Large intestine (tissue), 3 donors: ENCODE measurements around the gene FABP6. TPM values are rescaled to one million over a fixed set of nuclear protein-coding genes. Genes with fewer than 3 reads are reported as not detected.
"Not testable (repeated sequence)": the region's sequence is repeated elsewhere in the genome, so short reads cannot be mapped to it uniquely, and the experiment has no call there.

ENCODE experiments used
- DNase-seq, 2 donors: peaks; one replicate each; pipeline versions ENCODE4 v3.0.0 to v3.0.0-alpha.2; 2013
- H3K27ac ChIP-seq: one replicate; pipeline ENCODE4 v1.5.1; 2013; ENCODE audit warnings: low read length
- H3K27me3 ChIP-seq: 2 replicates; pipeline ENCODE4 v1.6.1; 2013; ENCODE audit warnings: low read length; ENCODE audit not compliant: control insufficient read depth, insufficient read depth
- H3K36me3 ChIP-seq: 2 replicates; pipeline ENCODE4 v1.6.1; 2013; ENCODE audit warnings: low read length; ENCODE audit not compliant: control insufficient read depth, insufficient read depth
- H3K4me1 ChIP-seq: one replicate; pipeline ENCODE4 v1.6.1; 2013; ENCODE audit warnings: low read length; ENCODE audit not compliant: control insufficient read depth, insufficient read depth
- H3K4me3 ChIP-seq: one replicate; pipeline ENCODE4 v1.5.1; 2013; ENCODE audit warnings: low read length
- H3K9me3 ChIP-seq: one replicate; pipeline ENCODE4 v1.6.1; 2013; ENCODE audit warnings: mild to moderate bottlenecking, low read depth, low read length, moderate library complexity; ENCODE audit not compliant: control insufficient read depth
- WGBS: methylation state at CpG from one replicate; pipeline ENCODE4 v1.1.5; 2013; ENCODE audit warnings: low lambda C conversion rate; ENCODE audit not compliant: insufficient coverage; 5-methylcytosine and 5-hydroxymethylcytosine counted together
- polyA plus RNA-seq: library from polyadenylated mRNA; unstranded; fragments of 120-200 nt; gene quantifications from one replicate; pipeline ENCODE4 v1.2.1, GENCODE V29; 2013

The FABP6 gene
- polyA plus RNA-seq, 1 donor = 9.1 TPM

- no peaks in the 10 kb centered on the region for H3K4me1 ChIP-seq
- no peaks in the 10 kb centered on the region for H3K9me3 ChIP-seq
- H3K36me3 ChIP-seq = no peaks in the 10 kb centered on the region
- H3K27me3 ChIP-seq = no peaks in the 10 kb centered on the region
- no peak overlapping the region for H3K4me3 ChIP-seq
- H3K27ac ChIP-seq = no peak overlapping the region
- DNase-seq = no peak
- 0% methylated on average over 1 of the region's 3 CpGs for WGBS
These were observed 11.0 kb downstream of the FABP6 start for GRCh38 chr5:160240350-160240749.

GRCh38 chr5:160242145-160242544 lies 12.8 kb downstream of the FABP6 start:
- Histone ChIP-seq H3K36me3 (no peaks in the 10 kb centered on the region), H3K9me3 (no peaks in the 10 kb centered on the region), H3K27ac (no peak overlapping the region), H3K4me3 (no peak overlapping the region), H3K4me1 (no peaks in the 10 kb centered on the region), H3K27me3 (no peaks in the 10 kb centered on the region)
- DNase-seq = no peak
- no CpG with 5 or more reads among the region's 3 CpGs for WGBS

- DNase-seq = no peak
- H3K27me3 ChIP-seq = no peaks in the 10 kb centered on the region
- no CpG with 5 or more reads among the region's 9 CpGs for WGBS
These were observed 16.3 kb downstream of the FABP6 start for GRCh38 chr5:160245506-160246086.

GRCh38 chr5:160249570-160249969 lies 20.3 kb downstream of the FABP6 start:
- no CpG with 5 or more reads among the region's 1 CpG for WGBS
- not testable (repeated sequence) for DNase-seq, H3K9me3 ChIP-seq, H3K27ac ChIP-seq, H3K27me3 ChIP-seq, H3K4me1 ChIP-seq, H3K4me3 ChIP-seq
- H3K36me3 ChIP-seq = peaks cover 29% of the 10 kb centered on the region

More at GRCh38 chr5:160245506-160246086, 16.3 kb downstream of the FABP6 start:
- no peaks in the 10 kb centered on the region for H3K4me1 ChIP-seq
- H3K36me3 ChIP-seq = no peaks in the 10 kb centered on the region
- H3K27ac ChIP-seq = no peak overlapping the region
- no peak overlapping the region for H3K4me3 ChIP-seq
- H3K9me3 ChIP-seq = no peaks in the 10 kb centered on the region

GRCh38 chr5:160250226-160250625 lies 20.9 kb downstream of the FABP6 start:
- Histone ChIP-seq H3K27me3 (no peaks in the 10 kb centered on the region), H3K27ac (no peak overlapping the region), H3K9me3 (no peaks in the 10 kb centered on the region), H3K4me3 (no peak overlapping the region), H3K4me1 (no peaks in the 10 kb centered on the region), H3K36me3 (peaks cover 32% of the 10 kb centered on the region)
- no peak for DNase-seq
- no CpG with 5 or more reads among the region's 5 CpGs for WGBS

- H3K9me3 ChIP-seq = no peaks in the 10 kb centered on the region
- no CpG with 5 or more reads among the region's 2 CpGs for WGBS
- DNase-seq = no peak
These were observed 21.5 kb downstream of the FABP6 start for GRCh38 chr5:160250826-160251225.

GRCh38 chr5:160251406-160252155 lies 22.3 kb downstream of the FABP6 start:
- 96% methylated on average over 4 of the region's 14 CpGs for WGBS
- Histone ChIP-seq H3K36me3 (peaks cover 41% of the 10 kb centered on the region), H3K27ac (no peak overlapping the region), H3K4me3 (no peak overlapping the region), H3K27me3 (no peaks in the 10 kb centered on the region), H3K4me1 (no peaks in the 10 kb centered on the region), H3K9me3 (no peaks in the 10 kb centered on the region)
- no peak for DNase-seq

More at GRCh38 chr5:160250826-160251225, 21.5 kb downstream of the FABP6 start:
- Histone ChIP-seq H3K4me3 (no peak overlapping the region), H3K4me1 (no peaks in the 10 kb centered on the region), H3K36me3 (peaks cover 38% of the 10 kb centered on the region), H3K27me3 (no peaks in the 10 kb centered on the region), H3K27ac (no peak overlapping the region)

GRCh38 chr5:160252916-160253315 lies 23.6 kb downstream of the FABP6 start:
- H3K4me1 ChIP-seq = no peaks in the 10 kb centered on the region
- no CpG with 5 or more reads among the region's 9 CpGs for WGBS
- H3K27ac ChIP-seq = no peak overlapping the region
- no peak overlapping the region for H3K4me3 ChIP-seq
- no peaks in the 10 kb centered on the region for H3K27me3 ChIP-seq
- DNase-seq = no peak
- H3K9me3 ChIP-seq = no peaks in the 10 kb centered on the region
- peaks cover 43% of the 10 kb centered on the region for H3K36me3 ChIP-seq

GRCh38 chr5:160253441-160253840 lies 24.1 kb downstream of the FABP6 start:
- H3K27me3 ChIP-seq = no peaks in the 10 kb centered on the region
- peaks cover 48% of the 10 kb centered on the region for H3K36me3 ChIP-seq
- whole genome bisulfite sequencing = no CpG with 5 or more reads among the region's 17 CpGs
- H3K9me3 ChIP-seq = no peaks in the 10 kb centered on the region
- no peak overlapping the region for H3K27ac ChIP-seq
- no peak for DNase-seq
- no peak overlapping the region for H3K4me3 ChIP-seq
- H3K4me1 ChIP-seq = no peaks in the 10 kb centered on the region

- Histone ChIP-seq H3K27me3 (no peaks in the 10 kb centered on the region), H3K36me3 (peaks cover 56% of the 10 kb centered on the region), H3K4me3 (no peak overlapping the region), H3K4me1 (no peaks in the 10 kb centered on the region), H3K27ac (no peak overlapping the region), H3K9me3 (no peaks in the 10 kb centered on the region)
- no CpG with 5 or more reads among the region's 6 CpGs for WGBS
- DNase-seq = no peak
These were observed 25.4 kb downstream of the FABP6 start for GRCh38 chr5:160254706-160255105.

GRCh38 chr5:160259341-160259740 lies 30.0 kb downstream of the FABP6 start:
- no peak for DNase-seq
- Histone ChIP-seq H3K9me3 (no peaks in the 10 kb centered on the region), H3K4me3 (no peak overlapping the region), H3K4me1 (peaks cover 40% of the 10 kb centered on the region), H3K27me3 (no peaks in the 10 kb centered on the region), H3K36me3 (peaks cover 29% of the 10 kb centered on the region), H3K27ac (no peak overlapping the region)
- WGBS = no CpG with 5 or more reads among the region's 7 CpGs
